H1 (cell line): ENCODE measurements around the gene PSTK. TPM values are rescaled to one million over a fixed set of nuclear protein-coding genes. Genes with fewer than 3 reads are reported as not detected.
A peak's percentile ranks its signal among the peaks of the same experiment; 100 is the strongest.

Source experiments
- HDAC6 ChIP-seq: IDR thresholded peaks from one replicate; pipeline ENCODE4 v1.7.1; 2012; ENCODE audit warnings: low read depth, mild to moderate bottlenecking, inconsistent platforms, low read length, moderate library complexity
- KDM1A ChIP-seq: fragments of 200-600, 300-600 bp; sonication (generic); IDR thresholded peaks from 2 replicates; pipeline ENCODE4 v1.7.1; 2016; ENCODE audit warnings: mild to moderate bottlenecking, low read length, borderline replicate concordance
- KDM4A ChIP-seq: IDR thresholded peaks from one replicate; pipeline ENCODE4 v1.7.1; 2012; ENCODE audit warnings: low read depth, mild to moderate bottlenecking, moderate library complexity, low read length, inconsistent platforms; ENCODE audit not compliant: severe bottlenecking
- MAX ChIP-seq: IDR thresholded peaks from 2 replicates; pipeline ENCODE4 v1.6.1; 2012; ENCODE audit warnings: inconsistent platforms
- NANOG ChIP-seq: IDR thresholded peaks from 2 replicates; pipeline ENCODE4 v1.6.1; 2011; ENCODE audit warnings: low read length, low read depth, mild to moderate bottlenecking, inconsistent platforms; ENCODE audit not compliant: insufficient read depth, poor library complexity, severe bottlenecking
- POLR2A ChIP-seq, 2 experiments: IDR thresholded peaks; 1 replicate in 1 of 2; 2 replicates in 1 of 2; pipeline ENCODE4 v1.6.1; 2011; ENCODE audit warnings: low read depth in 2 of 2, low read length in 2 of 2, mild to moderate bottlenecking in 2 of 2; ENCODE audit errors: control extremely low read depth in 1 of 2
- RAD21 ChIP-seq, 2 experiments: IDR thresholded peaks in 1 of 2; conservative IDR thresholded peaks in 1 of 2; 2 replicates each; pipeline ENCODE4 v1.6.1; 2011; ENCODE audit warnings: low read depth in 2 of 2, low read length in 2 of 2, improper control_type of control experiment in 1 of 2, inconsistent platforms in 1 of 2, mild to moderate bottlenecking in 1 of 2, moderate library complexity in 1 of 2
- TAF7 ChIP-seq: optimal IDR thresholded peaks from 2 replicates; pipeline ENCODE3; 2011; ENCODE audit warnings: low read depth, mild to moderate bottlenecking, inconsistent platforms, low read length, moderate library complexity, borderline replicate concordance
- polyA plus RNA-seq, 7 experiments: library from polyadenylated mRNA; depleted of rRNA in 3 of 7; stranded (reverse) in 5 of 7; unstranded in 2 of 7; fragments of >200 nt in 5 of 7; fragments of 200-250 nt in 2 of 7; gene quantifications; 1 replicate in 5 of 7; 2 replicates in 1 of 7; 4 replicates in 1 of 7; pipeline versions ENCODE4 v1.2.1 to v1.2.3, GENCODE V29; 2011 to 2013; ENCODE audit warnings: missing spikeins in 2 of 7, mixed read lengths in 2 of 7
- total RNA-seq: library from RNA; stranded (reverse); fragmentation: NEBNext Ultra II Directional; extraction: Animal tissue kit (Norgen Biotek cat#: 25700); gene quantifications from 2 replicates; pipeline ENCODE4 v1.2.1, GENCODE V29; 2021

Gene PSTK
- total and polyA plus RNA-seq, 2 of the 8 experiments (the other 6 are each of a cell fraction or from before 2014, with no cell fraction given), result 4.4 to 6.6 TPM

DNA sequence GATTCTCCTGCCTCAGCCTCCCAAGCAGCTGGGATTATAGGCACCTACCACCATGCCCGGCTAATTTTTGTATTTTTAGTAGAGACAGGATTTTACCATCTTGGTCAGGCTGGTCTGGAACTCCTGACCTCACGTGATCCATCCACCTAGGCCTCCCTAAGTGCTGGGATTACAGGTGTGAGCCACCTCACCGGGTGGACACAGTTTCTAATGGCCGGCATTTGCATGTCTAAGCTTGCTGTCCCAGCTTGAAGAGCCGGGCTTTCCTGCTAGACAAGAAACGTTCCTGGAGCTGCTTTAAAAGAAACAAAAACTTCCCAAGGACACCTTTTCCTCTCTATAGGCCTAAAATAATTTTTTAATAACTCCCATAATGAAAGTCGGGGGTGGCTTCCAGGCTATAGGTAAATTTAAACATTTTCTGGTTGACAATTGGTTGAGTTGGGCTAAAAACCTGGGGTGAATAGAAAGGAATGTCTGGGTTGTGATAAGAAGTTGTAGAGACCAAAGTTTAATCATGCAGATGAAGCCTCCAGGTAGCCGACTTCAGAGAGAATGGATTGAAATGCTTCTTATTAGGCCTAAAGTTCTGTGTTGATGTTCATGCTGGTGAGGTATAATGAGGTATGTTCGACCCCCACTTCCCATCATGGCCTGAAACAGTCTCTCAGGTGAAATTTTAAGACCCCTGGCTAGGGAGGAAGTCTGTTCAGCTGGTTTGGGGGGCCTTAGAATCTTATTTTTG is 37.4 kb downstream of the PSTK start (continued):
- TF ChIP-seq MAX (no peak), RAD21 (IDR thresholded peaks at IDR 0.05 in 1 of 2, conservative IDR thresholded peaks at IDR 0.05 in 1 of 2; ENCODE audit: low read depth in 2 of 2, low read length in 2 of 2) (no peak), KDM1A (peak; percentile 44; the same call in 1 of the 2 replicates), TAF7 (no peak), KDM4A (no peak), NANOG (peak; percentile 69), HDAC6 (no peak), POLR2A (IDR thresholded peaks at IDR 0.05; ENCODE audit: control extremely low read depth in 1 of 2, low read depth in 2 of 2, low read length in 2 of 2) (no peak)
